Activated CD8-positive, alpha-beta T cell treated with anti-CD3 and anti-CD28 coated beads, Interleukin-2, amount 10 ng/mL, durations not matched to agents 7 days and 5 days (primary cell): ENCODE results near the gene UCMA. TPM values are rescaled to one million over a fixed set of nuclear protein-coding genes. Genes with fewer than 3 reads are reported as not detected.
A peak's percentile ranks its signal among the peaks of the same experiment; 100 is the strongest.
"Not testable (repeated sequence)": the region's sequence is repeated elsewhere in the genome, so short reads cannot be mapped to it uniquely, and the experiment has no call there.

Experiments
- ATAC-seq: fragments of 150-1000 bp; cut with Tn5 transposase; one replicate; pipeline ENCODE4 v1.10.0; 2021; ENCODE audit warnings: moderate library complexity
- CTCF ChIA-PET: fragments of 350-600 bp; sonication (Branson Sonifier 250); formaldehyde crosslinking; loops from one replicate; lab custom pipeline; 2021; ENCODE audit warnings: antibody characterized with exemption; lab: Charles Lee
- POLR2A ChIA-PET: fragments of 350-600 bp; sonication (Branson Sonifier 250); formaldehyde crosslinking; loops from one replicate; lab custom pipeline; 2021; ENCODE audit warnings: antibody characterized with exemption; lab: Charles Lee
- DNase-seq: peaks from one replicate; pipeline ENCODE4 v3.0.0-alpha.2; 2020
- H3K27ac Mint-ChIP-seq: one replicate; pipeline ENCODE4 v1.8.0; 2021; ENCODE audit warnings: mild to moderate bottlenecking, mixed read lengths
- H3K27me3 Mint-ChIP-seq: one replicate; pipeline ENCODE4 v1.8.0; 2021; ENCODE audit warnings: low read depth, mixed read lengths
- H3K36me3 Mint-ChIP-seq: one replicate; pipeline ENCODE4 v1.8.0; 2021; ENCODE audit warnings: low read depth, mixed read lengths
- H3K4me1 Mint-ChIP-seq: one replicate; pipeline ENCODE4 v1.8.0; 2021; ENCODE audit warnings: low read depth, mixed read lengths
- H3K4me3 Mint-ChIP-seq: one replicate; pipeline ENCODE4 v1.8.0; 2021; ENCODE audit warnings: mild to moderate bottlenecking, mixed read lengths
- H3K9me3 Mint-ChIP-seq: one replicate; pipeline ENCODE4 v1.8.0; 2022; ENCODE audit warnings: mixed read lengths; ENCODE audit not compliant: insufficient read depth
- total RNA-seq, 2 experiments: library from RNA; stranded (reverse); gene quantifications; one replicate each; pipeline ENCODE4 v1.2.3, GENCODE V29; 2021

The UCMA gene, protein sequence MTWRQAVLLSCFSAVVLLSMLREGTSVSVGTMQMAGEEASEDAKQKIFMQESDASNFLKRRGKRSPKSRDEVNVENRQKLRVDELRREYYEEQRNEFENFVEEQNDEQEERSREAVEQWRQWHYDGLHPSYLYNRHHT
- total RNA-seq: not detected

- no peaks in the 10 kb centered on the region for H3K36me3 Mint-ChIP-seq
Observed at GRCh38 chr10:13234172-13234571, at the start of gene UCMA. UCMA (minus strand) TSS chr10:13234374; CDS start chr10:13234258, 116 bp downstream.

GRCh38 chr10:13282348-13282747 is 48.2 kb upstream of the UCMA start:
- POLR2A ChIA-PET, H3K27me3 Mint-ChIP-seq, CTCF ChIA-PET, H3K4me3 Mint-ChIP-seq, H3K27ac Mint-ChIP-seq, DNase-seq, H3K36me3 Mint-ChIP-seq, H3K4me1 Mint-ChIP-seq, ATAC-seq, H3K9me3 Mint-ChIP-seq: not testable (repeated sequence)

More at GRCh38 chr10:13234172-13234571, at the start of gene UCMA:
- ATAC-seq (no peak), DNase-seq (no peak)
- Mint-ChIP-seq H3K4me3 (no peak within 1 kb of the TSS), H3K27me3 (no peaks in the 10 kb centered on the region), H3K4me1 (no peaks in the 10 kb centered on the region), H3K27ac (no peak within 1 kb of the TSS), H3K9me3 (no peaks in the 10 kb centered on the region)
- ChIA-PET CTCF (no interaction called here), POLR2A (no interaction called here)

GRCh38 chr10:13276749-13277365 is 42.7 kb upstream of the UCMA start:
- CTCF ChIA-PET: interaction anchor here (0.8 to 1.8 kb wide), 2 partner anchors 25 to 75 kb away, joined by 3 to 5 read pairs; no protein-coding TSS in a partner anchor
- DNase-seq (no peak), ATAC-seq (no peak)
- no peaks in the 10 kb centered on the region for H3K9me3 Mint-ChIP-seq
- H3K36me3 Mint-ChIP-seq: peaks cover 3% of the 10 kb centered on the region
- H3K4me3 Mint-ChIP-seq: no peak overlapping the region
- H3K27ac Mint-ChIP-seq: no peak overlapping the region
- peaks cover 2% of the 10 kb centered on the region for H3K4me1 Mint-ChIP-seq
- H3K27me3 Mint-ChIP-seq: no peaks in the 10 kb centered on the region
- POLR2A ChIA-PET: no interaction called here

- H3K9me3 Mint-ChIP-seq, H3K27me3 Mint-ChIP-seq, H3K27ac Mint-ChIP-seq, H3K4me3 Mint-ChIP-seq, H3K4me1 Mint-ChIP-seq, POLR2A ChIA-PET, H3K36me3 Mint-ChIP-seq, CTCF ChIA-PET, ATAC-seq, DNase-seq: not testable (repeated sequence)
Observed at GRCh38 chr10:13276146-13276545, 42.0 kb upstream of the UCMA start.

DNA sequence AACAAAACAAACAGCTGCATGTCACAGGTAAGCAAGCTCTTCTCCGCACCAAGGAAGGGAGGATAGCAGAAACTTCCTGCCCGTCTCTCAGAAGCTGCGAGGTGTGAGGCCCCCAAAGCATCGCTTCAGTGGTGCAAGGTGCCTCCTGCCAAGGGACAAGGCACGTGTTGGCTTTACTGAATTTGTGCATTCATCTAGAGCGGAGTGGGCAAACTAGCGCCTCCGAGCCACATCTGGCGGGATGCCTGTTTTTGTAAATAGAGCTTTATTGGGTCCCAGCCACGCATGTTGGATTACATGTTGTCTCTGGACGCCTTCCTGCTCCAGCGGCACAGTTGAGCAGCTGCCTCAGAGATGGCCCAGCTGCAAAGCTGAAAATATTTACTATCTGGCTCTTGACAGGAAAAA is 38.0 kb upstream of the UCMA start:
- no peak for DNase-seq
- no peaks in the 10 kb centered on the region for H3K36me3 Mint-ChIP-seq
- H3K27me3 Mint-ChIP-seq: peaks cover 1% of the 10 kb centered on the region
- CTCF ChIA-PET: interaction anchor here (1.0 to 1.8 kb wide), 2 partner anchors 23 to 30 kb away, joined by 3 to 17 read pairs; no protein-coding TSS in a partner anchor
- POLR2A ChIA-PET: no interaction called here
- H3K27ac Mint-ChIP-seq: no peak overlapping the region
- peaks cover 10% of the 10 kb centered on the region for H3K4me1 Mint-ChIP-seq
- no peaks in the 10 kb centered on the region for H3K9me3 Mint-ChIP-seq
- no peak overlapping the region for H3K4me3 Mint-ChIP-seq
- ATAC-seq: no peak

GRCh38 chr10:13271552-13272163 is 37.5 kb upstream of the UCMA start:
- ATAC-seq (peak; percentile 76), DNase-seq (peak; percentile 62)
- ChIA-PET POLR2A (no interaction called here), CTCF (interaction anchor here (1.8 kb wide), 1 partner anchor 31 kb away, joined by 17 read pairs; no protein-coding TSS in a partner anchor)
- no peaks in the 10 kb centered on the region for H3K9me3 Mint-ChIP-seq
- H3K27ac Mint-ChIP-seq: no peak overlapping the region
- H3K27me3 Mint-ChIP-seq: peaks cover 2% of the 10 kb centered on the region
- H3K4me1 Mint-ChIP-seq: peaks cover 10% of the 10 kb centered on the region
- H3K36me3 Mint-ChIP-seq: no peaks in the 10 kb centered on the region
- H3K4me3 Mint-ChIP-seq: no peak overlapping the region

- ChIA-PET CTCF (no interaction called here), POLR2A (no interaction called here)
- Mint-ChIP-seq H3K27ac (no peak overlapping the region), H3K4me1 (peaks cover 10% of the 10 kb centered on the region), H3K27me3 (peaks cover 3% of the 10 kb centered on the region), H3K4me3 (no peak overlapping the region), H3K9me3 (no peaks in the 10 kb centered on the region), H3K36me3 (no peaks in the 10 kb centered on the region)
- ATAC-seq (no peak), DNase-seq (no peak)
Observed at GRCh38 chr10:13270877-13271551, 36.8 kb upstream of the UCMA start.

DNA sequence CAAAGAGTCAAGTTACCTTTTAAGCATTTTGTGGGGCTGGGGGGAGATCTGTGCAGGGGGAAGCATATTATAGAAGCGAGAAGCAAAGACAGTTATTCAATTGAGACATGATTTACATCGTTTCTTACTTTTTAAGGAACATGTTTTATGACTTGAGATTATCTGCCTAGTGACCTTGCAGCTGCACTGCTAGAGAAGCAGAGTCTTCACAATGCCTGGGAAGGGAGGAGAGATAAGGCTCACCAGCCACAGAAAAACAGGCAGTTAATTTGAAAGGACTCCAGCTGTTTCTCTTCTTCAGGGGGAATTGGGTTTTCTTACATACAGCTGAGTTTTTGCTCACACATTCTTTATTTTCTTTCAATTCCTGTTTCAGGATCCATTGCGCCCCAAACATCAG is 34.7 kb upstream of the UCMA start:
- DNase-seq: no peak
- H3K36me3 Mint-ChIP-seq: no peaks in the 10 kb centered on the region
- H3K9me3 Mint-ChIP-seq: no peaks in the 10 kb centered on the region
- ChIA-PET CTCF (interaction anchor here (1.2 to 1.7 kb wide), 3 partner anchors 25 to 83 kb away, joined by 3 to 4 read pairs (median 3); no protein-coding TSS in a partner anchor), POLR2A (no interaction called here)
- no peak for ATAC-seq
- no peak overlapping the region for H3K27ac Mint-ChIP-seq
- peaks cover 5% of the 10 kb centered on the region for H3K27me3 Mint-ChIP-seq
- H3K4me1 Mint-ChIP-seq: peaks cover 10% of the 10 kb centered on the region
- H3K4me3 Mint-ChIP-seq: no peak overlapping the region

GRCh38 chr10:13268310-13268709 is 34.1 kb upstream of the UCMA start:
- H3K4me3 Mint-ChIP-seq: no peak overlapping the region
- no peaks in the 10 kb centered on the region for H3K36me3 Mint-ChIP-seq
- POLR2A ChIA-PET: no interaction called here
- ATAC-seq (no peak), DNase-seq (no peak)
- H3K27me3 Mint-ChIP-seq: peaks cover 5% of the 10 kb centered on the region
- no peak overlapping the region for H3K27ac Mint-ChIP-seq
- H3K4me1 Mint-ChIP-seq: peaks cover 10% of the 10 kb centered on the region
- CTCF ChIA-PET: interaction anchor here (1.2 to 1.4 kb wide), 2 partner anchors 24 to 83 kb away, joined by 3 read pairs; no protein-coding TSS in a partner anchor
- H3K9me3 Mint-ChIP-seq: no peaks in the 10 kb centered on the region

GRCh38 chr10:13263591-13263990 is 29.4 kb upstream of the UCMA start:
- Mint-ChIP-seq H3K4me1 (no peaks in the 10 kb centered on the region), H3K4me3 (no peak overlapping the region), H3K27ac (no peak overlapping the region), H3K27me3 (peaks cover 9% of the 10 kb centered on the region), H3K36me3 (no peaks in the 10 kb centered on the region), H3K9me3 (no peaks in the 10 kb centered on the region)
- ChIA-PET CTCF (no interaction called here), POLR2A (no interaction called here)
- DNase-seq (no peak), ATAC-seq (no peak)

DNA sequence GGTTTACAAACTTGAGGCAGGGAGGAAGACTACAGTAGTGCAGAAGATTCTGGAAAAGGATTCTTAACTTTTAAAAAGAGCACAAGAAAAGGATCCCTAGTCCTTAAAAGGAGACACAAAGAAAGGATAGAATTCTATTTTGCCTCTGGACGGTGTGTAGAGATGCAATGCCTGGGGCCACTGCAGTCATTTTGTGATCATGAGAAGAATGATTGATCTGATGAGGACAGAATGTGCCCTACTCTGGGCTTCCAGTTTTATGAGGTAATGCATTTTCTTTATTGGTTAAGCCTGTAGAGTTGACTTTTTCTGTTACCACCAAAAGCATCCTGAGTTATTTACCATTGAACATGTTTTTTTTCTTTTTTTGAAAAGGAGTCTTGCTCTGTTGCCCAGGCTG is 28.3 kb upstream of the UCMA start:
- Mint-ChIP-seq H3K27me3 (peaks cover 9% of the 10 kb centered on the region), H3K4me3 (no peak overlapping the region), H3K9me3 (no peaks in the 10 kb centered on the region), H3K27ac (no peak overlapping the region), H3K36me3 (no peaks in the 10 kb centered on the region), H3K4me1 (no peaks in the 10 kb centered on the region)
- DNase-seq: no peak
- CTCF ChIA-PET: no interaction called here
- ATAC-seq: no peak
- POLR2A ChIA-PET: no interaction called here
